GM12891 (cell line): ENCODE results near the gene TMEM167A.

Experiments
- DNase-seq: peaks from one replicate; pipeline ENCODE4 v3.0.0; 2011; ENCODE audit warnings: low spot score; ENCODE audit not compliant: insufficient read length
- FAIRE-seq: peaks from 2 replicates; lab custom pipeline; 2011; peaks lifted over from hg19 to GRCh38; lab: Jason Lieb, UNC
- PAX5 ChIP-seq: IDR thresholded peaks from 2 replicates; pipeline ENCODE4 v1.6.1; 2011; ENCODE audit warnings: low read length, moderate library complexity, mild to moderate bottlenecking; ENCODE audit not compliant: insufficient read depth, severe bottlenecking
- POLR2A ChIP-seq: IDR thresholded peaks from 2 replicates; pipeline ENCODE4 v1.6.1; 2011; ENCODE audit warnings: low read depth, low read length, control low read depth
- POLR2AphosphoS5 ChIP-seq: IDR thresholded peaks from 2 replicates; pipeline ENCODE4 v1.6.1; 2011; ENCODE audit warnings: low read depth, low read length, control low read depth
- POU2F2 ChIP-seq: IDR thresholded peaks from 2 replicates; pipeline ENCODE4 v1.6.1; 2011; ENCODE audit warnings: low read depth, mild to moderate bottlenecking, control low read depth, low read length, moderate library complexity
- SPI1 ChIP-seq: IDR thresholded peaks from 2 replicates; pipeline ENCODE4 v1.6.1; 2011; ENCODE audit warnings: low read depth, low read length, control low read depth
- TAF1 ChIP-seq: IDR thresholded peaks from 2 replicates; pipeline ENCODE4 v1.6.1; 2011; ENCODE audit warnings: low read depth, low read length, control low read depth

The TMEM167A gene

GRCh38 chr5:83066548-83067110 lies 10.6 kb downstream of the TMEM167A start:
- FAIRE-seq (no peak), DNase-seq (no peak)
- no peak for TF ChIP-seq POLR2A
- no peak for TF ChIP-seq PAX5
- no peak for TF ChIP-seq TAF1
- TF ChIP-seq POLR2AphosphoS5, result no peak
- no peak for TF ChIP-seq POU2F2
- TF ChIP-seq SPI1, result no peak

- no peak for TF ChIP-seq POLR2A
- no peak for TF ChIP-seq SPI1
- no peak for TF ChIP-seq POU2F2
- no peak for TF ChIP-seq TAF1
- TF ChIP-seq PAX5, result no peak
- no peak for FAIRE-seq
These were observed 17.9 kb downstream of the TMEM167A start for GRCh38 chr5:83059341-83059740.

GRCh38 chr5:83058726-83059125 lies 18.5 kb downstream of the TMEM167A start:
- TF ChIP-seq POLR2AphosphoS5 (no peak), PAX5 (no peak), SPI1 (no peak), POLR2A (no peak), POU2F2 (no peak), TAF1 (no peak)
- no peak for DNase-seq
- no peak for FAIRE-seq

More at GRCh38 chr5:83059341-83059740, 17.9 kb downstream of the TMEM167A start:
- DNase-seq, result no peak

GRCh38 chr5:83055166-83055565 lies 22.0 kb downstream of the TMEM167A start:
- DNase-seq, result no peak
- TF ChIP-seq POU2F2, result no peak
- TF ChIP-seq POLR2A, result no peak
- no peak for TF ChIP-seq PAX5
- FAIRE-seq, result no peak

- DNase-seq (no peak), FAIRE-seq (no peak)
- TF ChIP-seq POLR2AphosphoS5, result no peak
- no peak for TF ChIP-seq POLR2A
- TF ChIP-seq SPI1, result no peak
- no peak for TF ChIP-seq TAF1
- no peak for TF ChIP-seq PAX5
- no peak for TF ChIP-seq POU2F2
These were observed 26.4 kb downstream of the TMEM167A start for GRCh38 chr5:83050723-83051340.

- FAIRE-seq (no peak), DNase-seq (no peak)
- TF ChIP-seq PAX5, result no peak
- TF ChIP-seq POLR2A, result no peak
- no peak for TF ChIP-seq SPI1
- no peak for TF ChIP-seq TAF1
- TF ChIP-seq POLR2AphosphoS5, result no peak
- no peak for TF ChIP-seq POU2F2
These were observed 27.8 kb downstream of the TMEM167A start for GRCh38 chr5:83049370-83049885.

- no peak for TF ChIP-seq POLR2AphosphoS5
- FAIRE-seq (no peak), DNase-seq (no peak)
These were observed 28.4 kb downstream of the TMEM167A start for GRCh38 chr5:83048811-83049210.

GRCh38 chr5:83048277-83048676 lies 28.9 kb downstream of the TMEM167A start:
- DNase-seq, result no peak
- FAIRE-seq, result no peak
- TF ChIP-seq TAF1 (no peak), PAX5 (no peak), SPI1 (no peak), POU2F2 (no peak), POLR2AphosphoS5 (no peak), POLR2A (no peak)

- no peak for DNase-seq
- no peak for TF ChIP-seq POU2F2
- TF ChIP-seq SPI1, result no peak
- no peak for TF ChIP-seq TAF1
- no peak for TF ChIP-seq PAX5
- no peak for TF ChIP-seq POLR2A
- no peak for TF ChIP-seq POLR2AphosphoS5
- FAIRE-seq, result no peak
These were observed 32.3 kb downstream of the TMEM167A start for GRCh38 chr5:83044926-83045325.

- no peak for DNase-seq
- TF ChIP-seq PAX5 (no peak), POU2F2 (no peak), POLR2A (no peak), TAF1 (no peak), POLR2AphosphoS5 (no peak), SPI1 (no peak)
- no peak for FAIRE-seq
These were observed 34.7 kb downstream of the TMEM167A start for GRCh38 chr5:83042507-83042906.
